Ovary (tissue), 9 donors: ENCODE data around the gene NUAK1. TPM values are rescaled to one million over a fixed set of nuclear protein-coding genes. Genes with fewer than 3 reads are reported as not detected.

Experiments
- DNase-seq, 5 donors: peaks; one replicate each; pipeline ENCODE4 v3.0.0-alpha.2; 2019 to 2020
- H3K27ac ChIP-seq, 2 donors: fragments of 200-600 bp; one replicate each; pipeline versions ENCODE4 v1.5.1 to v1.8.0; 2019 to 2022
- H3K27me3 ChIP-seq: fragments of 200-600 bp; one replicate; pipeline ENCODE4 v1.8.0; 2022
- H3K36me3 ChIP-seq: fragments of 200-600 bp; sonication (generic); one replicate; pipeline ENCODE4 v1.5.1; 2019
- H3K4me1 ChIP-seq: one replicate; pipeline ENCODE4 v1.8.1; 2013; ENCODE audit warnings: mild to moderate bottlenecking, moderate library complexity; ENCODE audit not compliant: insufficient read depth
- H3K4me3 ChIP-seq: fragments of 200-600 bp; sonication (generic); one replicate; pipeline ENCODE4 v1.5.1; 2017
- H3K9me3 ChIP-seq, 2 donors: fragments of 200-600 bp in 1 of 2; sonication (generic) in 1 of 2; one replicate each; pipeline versions ENCODE4 v1.5.1 to v1.8.1; 2013 to 2019; ENCODE audit warnings: mild to moderate bottlenecking in 1 of 2, moderate library complexity in 1 of 2
- CTCF ChIP-seq, 3 donors: fragments of 450-650 bp in 2 of 3; fragments of 200-600 bp in 1 of 3; IDR thresholded peaks; one replicate each; pipeline versions ENCODE4 v1.5.1 to v1.8.0; 2016 to 2022; ENCODE audit warnings: antibody characterized with exemption in 3 of 3, mild to moderate bottlenecking in 1 of 3
- EP300 ChIP-seq: sonication (generic); formaldehyde crosslinking; IDR thresholded peaks from one replicate; pipeline ENCODE4 v1.6.1; 2017; ENCODE audit warnings: antibody characterized with exemption
- POLR2A ChIP-seq: fragments of 450-650 bp; IDR thresholded peaks from one replicate; pipeline ENCODE4 v1.6.1; 2017; ENCODE audit warnings: antibody characterized with exemption, mild to moderate bottlenecking, moderate library complexity
- WGBS, 3 donors: extraction: QIAGEN DNeasy Blood & Tissue Kit in 1 of 3; methylation state at CpG; one replicate each; pipeline versions ENCODE4 v1.1.5 to v1.1.7; 2013 to 2017; 5-methylcytosine and 5-hydroxymethylcytosine counted together
- intact Hi-C, 4 donors: fragments of 100-400 bp; cut with DNase I; formaldehyde crosslinking; loops; one replicate each; pipeline versions ENCODE4 v1.11.0 to v1.15.1; 2022 to 2023
- polyA plus RNA-seq, 2 donors: library from polyadenylated mRNA; stranded (reverse); fragments of 200-250 nt in 1 of 2; fragments of 350-450 nt in 1 of 2; fragmentation: Illumina TruSeq in 1 of 2; extraction: RNeasy Lipid Tissue Mini Kit (QIAGEN cat#74804) in 1 of 2; gene quantifications; one replicate each; pipeline ENCODE4 v1.2.3, GENCODE V29; 2013 to 2014
- total RNA-seq, 7 donors: library from RNA; depleted of rRNA in 2 of 7; stranded (reverse); fragments of >200 nt in 2 of 7; fragmentation: NEBNext Ultra II Directional in 3 of 7; extraction: Animal tissue kit (Norgen Biotek cat#: 25700) in 3 of 7; gene quantifications; one replicate each; pipeline versions ENCODE4 v1.1.0 to v1.2.4, GENCODE V29; 2016 to 2023
- donor health status: DM: no; HTN: no; CAD: no; lungs with moderate emphysema.
- donor health status: DM: no; HTN: no; CAD: no.
- donor health status: Bipolar disorder and iron deficiency.
- donor health status: DM: yes; HTN: yes; CAD: no.
- donor health status: DM: no; HTN: no; CAD: no.
- donor health status: DM: yes; HTN: yes; CAD: no.

Gene NUAK1
- total and polyA plus RNA-seq, 9 donors, result 2.8 to 22.2 (median 12.0) TPM

GRCh38 chr12:106128585-106129328, 10.0 kb downstream of the NUAK1 start:
- intact Hi-C loops, result loop anchor here in 1 of 4 donors (5.0 kb wide), 1 partner anchor 51 kb away; no protein-coding TSS in a partner anchor
- Histone ChIP-seq H3K4me3 (no peak overlapping the region), H3K36me3 (no peaks in the 10 kb centered on the region), H3K27me3 (no peaks in the 10 kb centered on the region), H3K4me1 (peaks cover 22% of the 10 kb centered on the region), H3K27ac (no peak overlapping the region), H3K9me3 (no peaks in the 10 kb centered on the region)
- 90 to 93% (median 92%) methylated on average over 11 of the region's 11 CpGs for WGBS, 3 donors
- TF ChIP-seq POLR2A (no peak), EP300 (no peak), CTCF (IDR thresholded peaks at IDR 0.05) (no peak)
- no peak for DNase-seq

DNA sequence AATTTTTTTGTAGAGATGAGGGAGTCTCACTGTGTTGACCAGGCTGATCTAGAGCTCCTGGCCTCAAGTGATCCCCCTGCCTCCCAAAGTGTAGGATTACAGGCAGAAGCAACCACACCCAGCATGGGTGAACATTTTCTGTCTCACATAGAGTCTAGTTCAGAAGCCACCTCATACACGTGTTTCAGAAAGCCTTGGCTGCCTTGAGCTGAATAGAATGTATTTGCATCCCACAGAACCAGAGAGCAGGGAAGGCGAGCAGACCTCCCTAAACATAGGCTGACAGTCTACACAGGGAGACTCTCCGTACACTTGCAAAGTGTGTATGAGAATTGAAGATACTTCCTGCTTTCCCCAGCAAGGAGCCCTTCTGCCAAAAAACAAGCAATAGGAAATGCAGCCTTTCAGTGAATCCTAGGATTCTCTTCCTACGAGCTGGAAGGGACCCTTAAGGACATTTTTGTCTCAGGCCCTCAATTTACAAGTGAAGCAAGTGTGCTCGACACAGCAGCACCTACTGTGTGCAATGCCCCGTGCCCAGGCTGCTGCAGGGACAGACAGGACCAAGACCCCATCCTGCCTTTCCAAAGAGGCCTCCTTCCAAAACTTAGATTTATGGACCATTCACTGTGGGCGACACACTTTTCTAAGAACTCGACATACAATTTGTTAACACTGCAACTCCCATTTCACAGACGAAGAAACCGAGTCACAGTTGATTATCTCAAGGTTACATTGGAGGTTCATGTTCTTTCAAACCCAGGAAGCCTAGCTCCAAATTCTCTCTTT, 11.2 kb downstream of the NUAK1 start:
- Histone ChIP-seq H3K27ac (no peak overlapping the region), H3K27me3 (no peaks in the 10 kb centered on the region), H3K4me3 (no peak overlapping the region), H3K4me1 (peaks cover 18% of the 10 kb centered on the region), H3K9me3 (no peaks in the 10 kb centered on the region), H3K36me3 (no peaks in the 10 kb centered on the region)
- TF ChIP-seq CTCF (IDR thresholded peaks at IDR 0.05), result no peak
- TF ChIP-seq EP300, result no peak
- no peak for TF ChIP-seq POLR2A
- 43 to 66% (median 63%) methylated on average over 10 of the region's 10 CpGs for WGBS, 3 donors
- intact Hi-C loops, result loop anchor here in 1 of 4 donors (5.0 kb wide), 1 partner anchor 50 kb away; no protein-coding TSS in a partner anchor
- DNase-seq, result peak in 1 of 5 donors; percentile 17

- intact Hi-C loops, result loop anchor here in 1 of 4 donors (5.0 kb wide), 1 partner anchor 49 kb away; no protein-coding TSS in a partner anchor
- H3K4me1 ChIP-seq, result peaks cover 12% of the 10 kb centered on the region
- 65 to 90% (median 67%) methylated on average over 2 of the region's 2 CpGs for WGBS, 3 donors
Observed at GRCh38 chr12:106126441-106127337, 12.1 kb downstream of the NUAK1 start.

More at GRCh38 chr12:106126441-106127337, 12.1 kb downstream of the NUAK1 start:
- peak in 1 of 5 donors; percentile 55 for DNase-seq
- H3K9me3 ChIP-seq, result no peaks in the 10 kb centered on the region
- no peak overlapping the region for H3K4me3 ChIP-seq
- peak overlapping the region in 1 of 2 donors; percentile 26 for H3K27ac ChIP-seq
- TF ChIP-seq EP300, result no peak
- no peak for TF ChIP-seq POLR2A
- TF ChIP-seq CTCF (IDR thresholded peaks at IDR 0.05), result no peak
- no peaks in the 10 kb centered on the region for H3K36me3 ChIP-seq
- no peaks in the 10 kb centered on the region for H3K27me3 ChIP-seq
